Measurements from ENCODE around the gene STK4.

DNA sequence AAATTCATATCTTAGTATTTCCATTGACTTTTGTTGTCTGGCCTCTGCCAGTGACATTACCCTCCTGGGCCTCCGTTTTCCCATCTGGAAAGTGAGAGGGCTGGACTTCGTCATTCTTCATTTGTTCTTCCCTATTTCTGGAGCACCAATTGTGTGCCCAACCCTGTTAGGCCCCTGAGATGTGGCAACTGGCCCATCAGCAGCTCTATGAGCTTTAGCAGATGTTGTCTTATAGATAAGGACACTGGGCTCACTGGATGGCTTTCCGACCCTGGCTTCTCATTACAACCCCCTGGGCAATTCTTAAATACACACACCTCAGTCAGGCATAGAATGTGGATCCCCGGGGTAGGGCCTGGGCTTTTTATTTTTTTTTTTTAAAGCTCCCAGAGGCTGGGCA, 41.8 kb upstream of the STK4 start:
- TF ChIP-seq, protein P1, sequence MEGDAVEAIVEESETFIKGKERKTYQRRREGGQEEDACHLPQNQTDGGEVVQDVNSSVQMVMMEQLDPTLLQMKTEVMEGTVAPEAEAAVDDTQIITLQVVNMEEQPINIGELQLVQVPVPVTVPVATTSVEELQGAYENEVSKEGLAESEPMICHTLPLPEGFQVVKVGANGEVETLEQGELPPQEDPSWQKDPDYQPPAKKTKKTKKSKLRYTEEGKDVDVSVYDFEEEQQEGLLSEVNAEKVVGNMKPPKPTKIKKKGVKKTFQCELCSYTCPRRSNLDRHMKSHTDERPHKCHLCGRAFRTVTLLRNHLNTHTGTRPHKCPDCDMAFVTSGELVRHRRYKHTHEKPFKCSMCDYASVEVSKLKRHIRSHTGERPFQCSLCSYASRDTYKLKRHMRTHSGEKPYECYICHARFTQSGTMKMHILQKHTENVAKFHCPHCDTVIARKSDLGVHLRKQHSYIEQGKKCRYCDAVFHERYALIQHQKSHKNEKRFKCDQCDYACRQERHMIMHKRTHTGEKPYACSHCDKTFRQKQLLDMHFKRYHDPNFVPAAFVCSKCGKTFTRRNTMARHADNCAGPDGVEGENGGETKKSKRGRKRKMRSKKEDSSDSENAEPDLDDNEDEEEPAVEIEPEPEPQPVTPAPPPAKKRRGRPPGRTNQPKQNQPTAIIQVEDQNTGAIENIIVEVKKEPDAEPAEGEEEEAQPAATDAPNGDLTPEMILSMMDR (IDR thresholded peaks at IDR 0.05), result no peak
- no peak for TF ChIP-seq POLR2A (IDR thresholded peaks at IDR 0.05)

Measured in gastroesophageal sphincter (tissue), 3 donors.